GM21447 (cell line): ENCODE results near the gene CAB39L.

Experiments
- ATAC-seq: cut with Tn5 transposase; IDR thresholded peaks from one replicate; pipeline ENCODE4 v1.9.1; 2021; ENCODE audit not compliant: unreplicated experiment

Gene CAB39L

DNA sequence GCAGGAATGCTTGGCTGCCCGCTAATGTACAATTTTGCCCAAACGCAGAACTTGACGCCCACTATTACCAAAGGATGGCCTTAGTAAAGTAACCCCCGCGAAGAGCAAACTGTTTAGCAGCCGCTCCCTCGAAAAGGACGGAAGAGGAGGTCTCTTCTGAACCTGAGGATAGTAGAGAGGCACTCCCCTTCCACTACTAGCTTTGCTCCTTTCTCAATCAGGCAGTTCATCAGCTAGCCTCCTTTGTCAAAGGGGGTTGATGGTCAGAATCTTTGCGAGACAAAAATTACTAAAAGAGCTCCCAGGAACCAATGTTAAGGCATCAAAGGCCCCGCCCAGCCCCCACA, 534 bp downstream of the CAB39L start:
- no peak for ATAC-seq

GRCh38 chr13:49441846-49442245, 2.0 kb downstream of the CAB39L start:
- ATAC-seq, result no peak

GRCh38 chr13:49441312-49441711, 2.6 kb downstream of the CAB39L start:
- ATAC-seq, result no peak

GRCh38 chr13:49439609-49440008, 4.3 kb downstream of the CAB39L start:
- no peak for ATAC-seq

DNA sequence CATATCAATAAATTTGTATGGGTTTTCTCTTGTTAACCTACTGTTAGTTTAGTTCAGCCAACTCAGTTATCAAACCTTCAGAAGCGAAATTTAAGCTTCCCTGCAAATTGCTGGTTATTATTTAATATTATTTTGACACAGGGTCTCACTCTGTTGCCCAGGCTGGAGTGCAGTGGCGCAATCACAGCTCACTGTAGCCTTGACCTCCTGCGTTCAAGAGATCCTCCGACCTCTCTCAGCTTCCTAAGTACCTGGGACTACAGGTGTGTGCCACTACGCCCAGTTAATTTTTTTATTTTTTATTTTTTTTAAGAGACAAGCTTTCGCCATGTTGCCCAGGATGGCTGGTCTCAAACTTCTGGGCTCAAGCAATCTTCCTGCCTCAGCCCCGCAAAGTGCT, 6.2 kb downstream of the CAB39L start:
- ATAC-seq, result no peak

- no peak for ATAC-seq
Measured at GRCh38 chr13:49436890-49437289, 7.0 kb downstream of the CAB39L start.

DNA sequence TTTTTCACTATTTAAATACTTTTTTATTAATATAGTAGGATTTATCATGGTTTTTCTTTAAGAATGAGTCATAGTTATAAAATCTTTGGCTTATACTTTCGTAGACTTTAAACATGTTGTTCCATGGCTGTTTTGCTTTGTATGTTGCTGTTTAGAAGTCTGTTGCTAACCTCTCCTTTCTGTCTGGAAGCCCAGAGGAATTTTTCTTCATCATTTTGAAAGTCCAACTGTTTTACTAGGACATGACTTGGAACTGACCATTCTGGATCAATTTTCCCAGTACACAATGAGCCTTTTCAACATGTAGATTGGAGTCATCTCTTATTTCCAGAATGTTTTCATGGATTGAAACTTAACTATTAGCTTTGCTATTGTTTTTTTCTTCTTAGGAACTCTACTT, 7.9 kb downstream of the CAB39L start:
- no peak for ATAC-seq

- no peak for ATAC-seq
Measured at GRCh38 chr13:49429121-49429520, 14.7 kb downstream of the CAB39L start.

GRCh38 chr13:49428041-49428763, 15.7 kb downstream of the CAB39L start:
- no peak for ATAC-seq

DNA sequence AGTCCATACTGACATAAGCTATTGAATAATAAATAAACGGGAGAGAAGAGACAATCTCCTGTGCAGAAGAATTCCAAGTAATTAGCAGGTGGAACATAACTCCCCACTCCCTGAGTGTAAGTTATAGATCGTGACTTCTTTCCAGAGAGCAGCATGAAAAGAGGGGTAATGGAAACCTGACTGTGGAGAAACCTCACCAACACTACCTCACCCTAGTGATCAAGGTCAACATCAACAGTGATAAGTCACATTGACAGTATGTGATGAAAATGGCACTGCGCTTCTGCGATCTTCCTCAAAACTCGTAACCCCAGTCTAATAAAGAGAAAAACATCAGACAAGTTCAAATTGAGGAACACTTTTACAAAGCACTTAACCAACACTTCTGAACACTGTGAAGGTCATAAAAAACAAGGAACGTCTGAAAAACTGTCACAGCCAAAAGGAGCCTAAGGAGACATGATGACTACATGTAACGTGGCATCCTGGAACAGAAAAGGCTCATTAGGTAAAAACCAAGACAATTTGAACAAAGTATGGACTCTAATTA, 19.8 kb downstream of the CAB39L start:
- no peak for ATAC-seq

DNA sequence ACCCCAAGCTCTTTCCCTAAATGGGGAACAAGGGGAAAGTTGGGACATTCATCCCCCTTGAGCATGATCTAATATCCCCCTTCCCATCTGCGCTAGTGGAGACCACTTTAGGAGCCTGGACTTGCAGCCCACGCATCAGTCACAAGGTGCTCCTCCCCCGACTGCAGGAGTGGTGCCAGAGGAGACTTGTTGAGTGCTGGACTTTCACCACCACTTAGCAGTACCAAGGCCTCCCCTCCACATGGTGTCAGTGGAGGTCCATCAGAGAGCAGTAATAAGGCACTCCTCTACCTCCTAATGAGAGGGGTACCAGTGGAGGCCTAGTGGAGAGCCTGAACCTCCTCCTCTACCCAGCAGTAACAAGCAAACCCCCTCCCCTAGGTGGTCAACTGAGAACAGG, 22.5 kb downstream of the CAB39L start:
- no peak for ATAC-seq

DNA sequence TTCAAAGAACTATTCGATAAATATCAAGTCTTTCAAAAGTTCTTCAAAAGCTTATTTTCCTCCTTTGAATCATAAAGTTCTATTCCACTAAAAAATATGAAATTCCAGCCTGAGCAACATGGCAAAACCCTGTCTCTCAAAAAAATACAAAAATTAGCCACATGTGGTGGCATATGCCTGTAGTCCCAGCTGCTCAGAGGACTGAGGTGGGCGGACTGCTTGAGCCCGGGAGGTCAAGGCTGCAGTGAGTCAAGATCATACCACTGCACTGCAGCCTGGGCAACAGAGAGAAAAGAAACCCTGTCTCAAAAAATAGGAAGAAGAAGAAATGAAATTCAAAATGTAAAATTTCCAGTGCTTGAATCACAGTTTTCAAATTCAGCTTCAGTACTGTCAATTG, 24.6 kb downstream of the CAB39L start:
- no peak for ATAC-seq

DNA sequence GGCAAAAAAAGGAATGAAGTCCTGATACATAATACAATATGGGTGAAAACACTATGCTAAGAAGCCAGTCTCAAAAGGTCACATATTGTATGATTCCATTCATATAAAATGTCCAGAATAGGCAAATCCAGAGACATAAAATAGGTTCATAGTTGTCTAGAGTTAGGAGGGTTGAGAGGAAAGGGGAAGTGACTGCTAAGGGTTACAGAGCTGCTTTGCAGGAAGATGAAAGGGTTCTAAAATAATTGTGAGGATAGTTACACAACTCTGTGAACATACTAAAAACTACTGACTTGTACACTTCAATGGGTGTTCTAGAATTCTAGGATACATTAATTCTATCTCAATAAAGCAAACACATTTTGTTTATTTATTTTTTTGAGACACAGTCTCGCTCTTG, 25.7 kb downstream of the CAB39L start:
- ATAC-seq, result no peak

DNA sequence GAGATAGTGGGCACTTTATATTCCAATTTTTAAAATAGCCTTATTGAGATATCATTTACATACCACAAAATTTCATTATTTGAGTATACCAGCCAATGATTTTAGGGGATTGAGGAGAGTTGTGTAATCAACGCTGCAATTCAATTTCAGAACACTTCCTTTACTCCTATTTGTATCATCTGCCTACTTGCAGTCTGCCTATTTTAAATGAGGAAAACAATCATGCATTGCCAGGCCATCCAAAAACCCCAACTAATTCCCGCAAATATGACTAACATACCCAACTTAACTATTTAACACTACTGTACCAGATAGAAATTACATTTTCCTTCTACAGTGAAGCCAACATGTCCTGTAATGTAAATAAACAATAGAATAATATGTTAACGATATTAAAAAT, 26.7 kb downstream of the CAB39L start:
- ATAC-seq, result no peak

DNA sequence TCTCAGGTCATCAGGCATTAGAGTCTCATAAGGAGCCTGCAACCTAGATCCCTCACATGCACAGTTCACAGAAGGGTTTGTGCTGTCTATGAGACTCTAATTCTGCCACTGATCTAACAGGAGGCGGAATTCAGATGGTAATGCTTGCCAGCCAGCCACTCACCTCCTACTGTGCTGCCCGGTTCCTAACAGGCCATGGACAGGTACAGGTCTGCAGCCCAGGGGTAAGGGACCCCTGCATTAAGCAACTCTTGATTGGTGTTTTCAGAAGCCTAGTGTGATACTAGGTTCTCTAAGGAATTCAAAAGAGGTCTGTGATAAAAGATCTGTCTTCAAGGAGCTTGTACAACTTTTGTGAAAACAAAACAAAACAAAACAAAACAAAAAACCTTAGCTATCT, 31.1 kb downstream of the CAB39L start:
- no peak for ATAC-seq

DNA sequence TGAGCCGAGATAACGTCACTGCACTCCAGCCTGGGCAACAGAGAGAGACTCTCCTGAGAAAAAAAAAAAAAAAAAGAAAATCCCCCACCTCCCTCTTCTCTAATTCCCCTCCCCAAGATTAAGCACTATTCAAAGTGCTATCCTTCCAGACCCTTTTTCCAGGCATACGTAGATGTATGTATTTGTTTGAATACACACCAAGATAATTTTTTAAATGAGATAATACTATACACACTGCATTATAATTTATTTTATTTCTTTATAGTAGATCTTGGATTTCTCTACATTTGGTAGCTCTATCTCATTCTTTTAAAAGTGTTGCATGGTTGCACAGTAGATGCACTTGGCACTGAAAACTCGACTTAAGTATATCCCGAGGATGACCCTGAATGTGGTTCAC, 32.5 kb downstream of the CAB39L start:
- no peak for ATAC-seq

GRCh38 chr13:49410477-49410876, 33.4 kb downstream of the CAB39L start:
- no peak for ATAC-seq

DNA sequence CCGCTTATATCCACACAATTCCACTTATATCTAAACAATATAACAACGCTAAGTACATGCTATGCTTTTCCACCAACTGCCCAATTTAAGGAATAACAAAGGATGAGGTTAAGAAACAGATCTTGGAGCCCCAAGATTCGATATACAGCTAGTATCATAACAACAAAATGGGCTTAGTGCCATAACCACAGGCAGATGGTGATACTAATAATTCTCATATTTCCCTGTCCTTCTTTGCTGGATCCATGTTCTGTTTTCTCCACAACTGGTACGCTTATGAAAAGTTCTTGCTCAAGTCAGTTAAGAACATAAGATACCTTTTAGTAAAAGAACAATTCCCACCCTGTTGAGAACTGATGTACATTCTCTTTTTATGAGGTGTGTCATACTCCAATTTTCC, 33.9 kb downstream of the CAB39L start:
- no peak for ATAC-seq

DNA sequence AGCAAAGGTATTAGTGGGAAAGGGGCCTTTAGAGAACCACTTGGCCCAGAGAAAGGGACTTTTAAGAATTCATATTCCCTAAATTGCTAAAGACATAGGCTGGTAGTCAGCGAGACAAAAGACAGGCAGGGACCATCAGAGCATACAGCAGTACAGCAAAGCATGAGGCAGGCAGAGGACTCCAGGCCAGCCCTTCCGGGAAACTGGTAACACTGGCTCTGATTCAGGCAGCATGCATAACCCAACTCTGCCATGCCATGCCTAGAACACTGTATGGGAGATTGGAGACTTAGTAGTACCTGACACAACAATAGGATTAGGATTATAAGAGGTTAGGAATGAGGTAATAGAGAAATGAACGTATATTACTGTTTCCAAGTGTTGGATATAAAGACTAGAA, 34.9 kb downstream of the CAB39L start:
- ATAC-seq, result no peak

GRCh38 chr13:49407936-49408335, 35.9 kb downstream of the CAB39L start:
- ATAC-seq, result no peak

DNA sequence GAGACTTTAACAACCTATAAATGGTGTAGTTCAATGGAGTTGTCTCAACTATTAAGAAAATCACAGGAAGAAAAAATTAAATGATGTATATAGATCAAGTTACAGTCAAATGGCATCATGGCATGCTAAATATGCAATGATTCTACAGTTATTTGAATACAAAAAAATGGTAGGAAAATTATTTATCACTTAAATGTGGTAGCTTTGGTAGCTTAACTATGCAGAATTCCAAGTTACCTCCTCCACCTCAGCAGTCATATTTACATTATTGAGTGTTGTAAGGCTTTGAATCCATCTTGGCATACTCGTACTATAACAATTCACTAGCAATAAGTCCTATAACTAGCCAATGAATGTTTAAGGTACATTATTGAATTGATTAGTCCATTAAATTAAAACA, 36.8 kb downstream of the CAB39L start:
- ATAC-seq, result no peak

GRCh38 chr13:49404703-49405020, 39.2 kb downstream of the CAB39L start:
- no peak for ATAC-seq

GRCh38 chr13:49403996-49404702, 39.7 kb downstream of the CAB39L start:
- ATAC-seq, result no peak
